Measurements from ENCODE around the gene TMEM207.
A peak's percentile ranks its signal among the peaks of the same experiment; 100 is the strongest.
"Not testable (repeated sequence)": the region's sequence is repeated elsewhere in the genome, so short reads cannot be mapped to it uniquely, and the experiment has no call there.

Gene TMEM207

DNA sequence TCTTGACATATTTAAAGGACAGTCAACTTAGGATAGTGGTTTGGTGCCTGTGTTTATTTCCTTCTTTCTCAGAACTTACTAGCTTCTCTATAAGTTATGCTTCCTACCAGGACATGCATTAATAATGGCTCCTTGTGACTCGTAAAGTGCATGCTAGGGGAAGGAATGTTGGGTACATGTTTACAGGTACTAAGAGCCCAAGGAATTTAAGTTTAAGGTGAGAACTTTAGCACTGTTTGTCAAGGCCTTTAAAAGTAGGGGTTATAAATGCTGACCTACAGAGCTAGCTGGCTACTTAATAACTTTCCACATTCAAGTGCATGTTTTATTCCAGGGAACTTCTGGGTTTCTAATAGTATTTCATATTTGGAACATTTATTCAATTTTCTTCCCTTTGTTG, at the start of gene TMEM207:
TSS of gene TMEM207 (minus strand) at position 101 of the 400 bp plus-strand sequence. CDS start at position 9, 92 bp downstream.
- no peak for DNase-seq

DNA sequence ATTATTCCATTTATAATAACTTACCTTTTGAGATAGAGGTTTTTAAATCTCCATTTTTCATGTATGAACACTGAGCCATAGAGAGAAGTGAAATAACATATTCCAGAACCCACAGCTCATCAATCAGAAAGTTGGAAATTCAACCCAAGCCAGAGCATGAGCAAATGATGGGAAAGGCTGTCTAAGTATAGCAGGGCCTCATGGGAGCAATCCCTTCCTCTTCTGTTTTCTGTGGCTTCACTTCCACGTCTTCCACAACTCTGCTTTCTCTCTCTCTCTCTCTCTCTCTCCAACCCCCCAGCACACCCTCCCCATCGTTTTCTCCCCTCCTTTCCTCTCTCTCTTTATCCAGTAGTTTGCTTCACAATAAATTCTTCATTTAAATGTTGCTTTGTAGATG, 49.4 kb upstream of the TMEM207 start:
- no peak for DNase-seq

DNA sequence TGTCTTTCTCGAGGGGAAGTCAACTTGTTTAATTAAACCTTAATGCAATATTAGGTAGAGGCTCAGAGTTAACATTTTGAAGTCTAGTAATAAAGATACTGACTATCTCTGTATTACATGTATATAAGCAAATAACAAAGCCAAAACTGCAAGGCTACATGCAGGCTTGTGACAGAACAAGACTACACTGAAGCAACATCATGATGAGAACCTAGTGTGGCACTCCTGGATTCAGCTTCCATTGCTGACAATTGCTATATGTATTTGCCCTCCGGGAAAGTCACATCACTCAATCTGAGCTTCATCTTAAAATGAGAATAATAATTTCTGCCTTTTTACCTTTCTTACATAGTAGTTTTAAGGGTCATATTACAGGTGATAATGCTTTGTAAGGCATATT, 48.6 kb upstream of the TMEM207 start:
- no peak for DNase-seq

DNA sequence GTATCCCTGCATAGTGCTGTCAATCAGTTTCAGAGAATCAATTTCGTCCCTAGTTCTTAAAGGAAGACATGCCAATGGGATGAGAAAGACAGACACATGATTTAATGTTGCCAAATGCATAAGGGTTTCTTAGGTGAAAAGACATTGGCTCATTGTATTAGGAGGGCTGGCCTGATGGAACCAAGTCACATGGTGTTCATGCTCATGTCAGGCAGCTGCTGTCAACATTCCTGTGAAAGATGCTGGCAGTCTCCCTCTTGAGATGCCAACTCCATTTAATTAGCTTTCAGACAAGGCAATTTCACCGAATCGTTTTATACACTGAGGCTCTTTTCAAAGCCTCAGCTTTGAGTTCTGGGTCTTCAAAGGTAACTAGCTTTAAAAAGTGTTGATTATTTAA, 48.1 kb upstream of the TMEM207 start:
- peak in 2 of 3 experiments; percentile 7 to 12 for DNase-seq

DNA sequence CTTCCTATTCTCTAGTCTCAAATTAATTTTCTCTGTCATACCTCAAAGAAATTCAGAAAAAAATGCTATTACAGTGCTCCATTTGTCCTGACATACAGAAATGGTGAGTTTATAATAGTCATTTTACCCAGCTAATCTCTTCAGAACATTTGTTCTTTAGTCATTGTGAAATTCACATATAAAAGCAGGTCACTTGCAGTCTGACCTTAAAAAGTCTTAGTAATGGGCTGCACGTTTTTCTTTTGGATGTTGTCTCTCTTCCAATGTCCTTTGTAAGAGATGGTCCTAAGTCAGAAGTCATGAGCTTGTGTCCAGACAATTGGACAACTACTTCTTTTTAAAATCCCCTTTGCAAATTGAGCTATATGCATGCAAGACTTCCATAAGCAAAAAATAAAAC, 47.2 kb upstream of the TMEM207 start:
- DNase-seq: no peak

DNA sequence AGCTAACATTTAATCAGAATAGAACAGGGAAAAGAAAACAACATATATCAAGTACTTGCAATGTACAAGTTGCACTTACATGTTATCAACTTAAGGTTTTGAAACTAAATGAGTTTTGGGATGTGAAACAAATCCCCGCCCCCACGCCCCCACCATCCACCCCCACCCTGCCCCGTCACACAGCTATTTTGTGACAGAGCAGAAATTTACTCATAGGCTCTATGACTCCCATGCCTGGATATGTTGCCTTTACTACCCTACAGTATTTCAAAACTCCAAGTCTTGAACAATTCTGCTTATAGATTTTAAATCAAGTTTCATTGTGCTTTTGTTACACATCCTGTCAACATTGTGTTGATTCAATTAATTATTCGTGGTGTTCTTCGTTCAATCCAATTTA, 46.1 kb upstream of the TMEM207 start:
- no peak for DNase-seq

DNA sequence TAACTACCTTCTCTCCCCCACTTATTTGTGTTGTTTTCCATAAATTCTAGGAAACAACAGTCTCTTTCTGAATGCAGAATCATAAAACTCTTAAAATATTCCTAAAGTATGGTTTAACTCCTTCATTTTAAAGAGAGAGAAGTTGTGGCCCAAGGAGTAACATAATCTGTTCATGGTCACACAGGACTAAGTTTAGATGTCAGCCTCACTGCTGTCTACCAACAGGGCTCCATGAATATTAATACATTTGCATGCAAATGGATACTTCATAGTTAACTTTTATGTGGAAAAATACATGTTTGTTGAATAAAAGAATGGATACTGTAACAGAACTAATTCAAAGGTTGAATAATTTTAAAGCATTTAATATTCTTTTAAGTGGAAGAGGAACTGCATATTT, 45.7 kb upstream of the TMEM207 start:
- DNase-seq: no peak

DNA sequence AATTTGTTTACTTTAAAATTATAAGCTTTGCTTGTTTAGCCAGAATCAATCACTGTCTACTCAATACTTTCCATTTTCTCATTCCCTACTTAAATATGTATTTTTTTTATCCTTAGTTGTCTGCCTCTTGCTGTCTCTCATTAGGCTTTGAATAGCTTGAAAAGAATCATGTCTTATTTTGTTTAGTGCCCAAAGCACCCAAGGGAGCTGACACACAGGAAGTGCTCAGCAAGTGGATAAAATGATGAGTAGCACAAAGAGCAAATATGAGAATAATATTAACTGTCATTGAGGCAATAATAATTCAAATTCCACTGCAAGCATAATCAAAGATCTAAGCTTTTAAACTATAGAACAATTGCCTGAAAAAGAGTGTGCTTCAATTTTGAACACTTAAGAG, 45.2 kb upstream of the TMEM207 start:
- no peak for DNase-seq

DNA sequence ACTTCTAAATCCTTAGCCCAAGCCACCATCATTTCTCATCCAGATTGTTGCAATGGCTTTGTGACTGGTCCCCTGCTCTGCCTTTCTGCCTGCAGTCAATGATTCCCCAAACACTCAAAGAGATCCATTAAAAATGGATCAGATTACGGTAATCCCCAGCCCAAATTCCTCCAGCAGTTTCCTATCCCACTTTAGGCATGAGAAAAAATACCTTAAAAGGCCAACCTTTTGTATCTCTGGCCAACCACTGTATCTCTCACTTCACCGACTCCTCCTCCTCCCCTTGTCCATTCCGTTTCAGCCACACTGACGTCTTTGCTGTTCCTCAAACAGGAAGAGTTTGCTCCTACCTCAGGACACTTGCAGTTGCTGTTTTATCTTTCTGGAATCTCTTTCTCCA, 43.3 kb upstream of the TMEM207 start:
- no peak for DNase-seq

DNA sequence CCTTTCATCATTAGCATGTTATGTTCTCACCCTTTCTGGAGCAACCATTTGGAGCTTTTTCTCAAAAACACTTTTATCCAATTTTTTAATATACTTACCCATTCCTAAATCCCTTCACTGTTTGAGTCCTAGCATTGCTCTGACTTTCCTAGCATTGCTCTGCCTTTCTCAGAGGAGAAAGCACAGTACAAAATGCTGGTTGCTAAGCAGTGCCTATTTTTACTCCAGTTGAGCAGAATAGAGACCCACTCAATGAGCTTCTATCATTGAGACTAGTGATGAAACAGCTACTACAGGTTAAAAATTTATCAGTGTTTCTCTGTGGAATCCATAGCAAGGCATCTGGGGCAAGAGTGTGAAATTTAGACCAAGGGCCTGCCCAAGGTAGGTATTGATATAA, 42.4 kb upstream of the TMEM207 start:
- DNase-seq: no peak

DNA sequence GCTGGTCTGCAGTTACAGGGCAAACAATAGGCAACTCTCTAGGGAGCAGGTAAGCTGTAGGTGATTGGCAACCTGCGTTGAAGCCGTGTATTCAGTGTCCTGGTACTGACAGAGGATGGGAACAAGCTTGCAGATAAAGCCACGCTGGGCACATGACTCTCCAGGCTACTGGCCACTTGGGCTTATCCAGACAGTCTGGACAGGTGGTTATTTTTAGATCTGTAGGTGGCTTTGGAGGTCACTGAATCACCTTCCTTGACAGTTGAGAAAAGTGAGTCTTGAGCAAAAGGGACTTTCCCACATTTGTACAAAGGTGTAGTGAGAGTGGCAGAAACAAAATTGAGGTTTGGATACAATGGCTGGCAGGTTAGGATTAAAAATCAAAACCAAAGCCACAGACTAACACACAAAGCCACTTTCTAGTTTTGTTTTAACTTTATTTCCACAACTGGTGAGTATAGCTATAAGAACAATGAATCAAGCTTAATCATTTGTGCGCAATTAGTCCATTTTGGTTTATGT, 41.9 kb upstream of the TMEM207 start:
- DNase-seq: no peak

DNA sequence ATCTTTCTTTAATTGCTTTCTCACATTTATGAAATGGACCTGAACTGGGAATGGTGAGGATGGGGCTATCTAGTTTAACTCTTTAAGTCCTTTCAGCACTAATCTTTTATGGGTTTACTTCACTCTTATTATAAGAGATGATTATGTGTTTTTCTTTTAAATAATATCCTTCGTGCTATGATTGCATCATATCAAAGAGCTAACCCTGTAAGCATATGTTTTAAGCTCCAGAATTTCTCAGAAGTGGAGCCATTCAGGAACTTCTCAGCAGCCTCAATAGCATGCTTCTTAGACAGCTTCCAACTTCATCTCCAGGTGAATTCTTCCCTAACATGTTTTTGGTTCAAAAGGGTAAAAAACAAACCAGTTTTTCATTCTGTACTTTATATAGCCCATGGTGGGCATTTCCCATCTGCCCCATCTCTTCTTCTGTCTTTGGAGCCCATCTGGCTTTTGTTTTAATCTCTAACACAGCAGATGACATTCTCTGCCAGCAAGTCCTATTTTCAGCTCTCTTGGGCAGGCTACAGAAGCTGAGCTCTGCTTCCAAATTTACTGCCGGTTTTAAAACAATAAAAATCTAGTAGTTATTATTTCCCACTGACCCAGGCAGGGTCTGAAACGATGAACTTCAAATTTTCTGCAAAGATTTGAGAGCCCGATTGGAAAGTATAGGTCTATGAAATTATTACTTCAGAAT, 37.4 kb upstream of the TMEM207 start:
- DNase-seq: no peak

DNA sequence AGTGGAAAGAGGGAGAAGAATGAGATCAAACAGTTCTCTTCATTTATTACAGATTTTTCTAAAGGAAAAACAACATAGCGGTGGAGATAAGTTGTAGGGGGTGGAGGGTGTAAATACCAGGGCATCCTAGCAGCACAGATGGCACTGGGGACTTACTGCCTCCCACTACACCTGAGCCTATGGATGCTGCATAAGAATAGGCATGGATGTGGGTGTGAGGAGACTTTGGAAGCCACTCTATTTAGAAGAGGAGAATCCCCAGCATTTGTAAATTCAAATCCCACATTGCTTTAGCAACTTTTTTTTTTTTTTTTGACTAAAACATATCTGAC, 36.8 kb upstream of the TMEM207 start:
- no peak for DNase-seq

DNA sequence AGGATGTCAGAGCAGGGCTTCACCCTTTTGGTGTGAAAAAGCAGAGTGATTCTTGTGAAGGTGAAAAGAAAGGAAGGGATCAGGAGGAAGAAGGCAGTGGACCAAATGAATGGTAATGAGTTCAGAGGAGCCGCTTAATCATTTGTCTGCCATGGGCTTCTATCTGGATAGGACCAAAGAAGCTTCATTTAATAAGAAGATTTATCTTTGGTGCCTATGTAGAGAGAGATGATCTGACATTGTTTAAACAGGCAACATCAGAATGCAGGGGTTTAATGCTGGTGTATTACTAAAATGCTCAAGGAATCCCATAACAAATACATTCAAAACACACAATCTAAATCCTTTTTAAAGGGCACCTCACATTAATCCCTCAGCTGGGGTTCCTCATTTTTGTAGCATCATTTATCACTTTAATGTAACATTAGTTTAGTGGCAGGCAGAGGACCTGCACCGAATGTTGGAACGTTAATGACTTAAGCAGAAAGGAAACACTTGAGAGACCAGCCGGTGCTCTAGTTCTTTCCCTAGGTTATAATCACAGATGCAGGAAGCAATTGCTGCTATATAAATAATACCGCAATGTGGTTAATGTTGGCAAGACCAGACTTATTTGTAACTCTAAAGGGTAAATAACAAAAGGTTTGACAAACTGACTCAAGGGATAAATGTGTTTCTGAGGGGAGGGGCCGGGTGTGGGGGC, 36.3 kb upstream of the TMEM207 start:
- peak; percentile 12 to 82 (median 39) for DNase-seq

DNA sequence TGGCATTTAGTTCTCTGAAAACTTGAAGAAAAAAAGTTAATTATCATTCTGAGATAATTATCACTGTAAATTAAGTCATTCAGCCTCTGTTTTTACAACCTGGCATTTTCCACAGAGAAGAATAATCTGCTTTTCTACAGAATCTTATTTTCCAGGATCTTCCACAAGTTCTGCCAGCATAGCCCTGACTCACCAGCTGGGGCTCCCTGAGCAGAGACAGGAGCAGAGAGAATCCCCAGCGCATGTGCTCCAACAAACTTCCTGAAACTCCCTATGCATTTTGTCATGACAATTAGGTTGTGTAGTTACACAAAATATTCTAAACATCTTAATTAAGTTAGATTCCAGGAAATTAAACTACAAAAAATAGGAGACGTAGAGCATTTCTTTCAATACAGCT, 32.1 kb upstream of the TMEM207 start:
- no peak for DNase-seq

DNA sequence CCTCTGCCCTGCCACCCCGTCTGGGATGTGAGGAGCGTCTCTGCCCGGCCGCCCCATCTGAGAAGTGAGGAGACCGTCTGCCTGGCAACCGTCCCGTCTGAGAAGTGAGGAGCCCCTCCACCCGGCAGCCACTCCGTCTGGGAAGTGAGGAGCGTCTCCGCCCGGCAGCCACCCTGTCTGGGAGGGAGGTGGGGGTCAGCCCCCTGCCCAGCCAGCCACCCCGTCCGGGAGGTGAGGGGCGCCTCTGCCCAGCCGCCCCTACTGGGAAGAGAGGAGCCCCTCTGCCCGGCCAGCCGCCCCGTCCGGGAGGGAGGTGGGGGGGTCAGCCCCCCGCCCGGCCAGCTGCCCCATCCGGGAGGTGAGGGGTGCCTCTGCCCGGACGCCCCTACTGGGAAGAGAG, 23.6 kb upstream of the TMEM207 start:
- DNase-seq: not testable (repeated sequence)

DNA sequence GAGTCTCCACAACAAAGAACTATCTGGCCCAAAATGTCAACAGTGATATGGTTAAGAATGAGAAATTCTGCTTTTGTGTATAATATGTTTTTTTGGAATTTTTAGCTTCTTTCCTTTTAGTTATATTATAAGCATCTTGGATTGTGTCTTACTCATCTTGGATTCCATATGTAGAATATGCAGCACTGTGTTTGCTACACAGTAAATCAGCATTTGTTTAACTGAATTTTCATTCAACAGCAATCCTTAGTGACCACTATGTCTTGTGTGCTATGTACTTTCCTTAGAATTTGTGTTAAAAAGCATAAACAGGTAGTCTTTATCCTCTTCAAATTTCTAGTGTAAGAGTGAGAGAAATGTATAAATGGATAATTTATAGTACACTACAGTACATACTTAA, 18.2 kb upstream of the TMEM207 start:
- DNase-seq: no peak

DNA sequence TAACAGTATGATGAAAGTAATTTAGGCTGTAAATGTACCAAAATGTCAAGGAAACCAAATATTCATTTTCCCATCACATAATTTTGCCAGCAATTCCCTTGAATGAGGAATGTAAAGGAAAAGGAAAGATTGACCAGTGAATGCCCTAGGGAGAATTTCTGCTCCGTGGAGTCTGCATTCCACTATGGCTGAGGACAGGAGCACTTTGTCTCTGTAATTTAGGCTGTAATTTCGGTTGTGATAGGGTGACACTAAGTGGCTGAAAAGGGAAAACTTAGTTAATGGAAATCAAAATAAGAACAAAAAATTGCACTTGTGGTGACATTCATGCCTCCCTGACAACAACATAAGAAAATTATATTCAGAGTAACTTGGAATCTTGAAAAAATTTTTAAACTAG, 8.3 kb upstream of the TMEM207 start:
- peak in 1 of 3 experiments; percentile 10 for DNase-seq

DNA sequence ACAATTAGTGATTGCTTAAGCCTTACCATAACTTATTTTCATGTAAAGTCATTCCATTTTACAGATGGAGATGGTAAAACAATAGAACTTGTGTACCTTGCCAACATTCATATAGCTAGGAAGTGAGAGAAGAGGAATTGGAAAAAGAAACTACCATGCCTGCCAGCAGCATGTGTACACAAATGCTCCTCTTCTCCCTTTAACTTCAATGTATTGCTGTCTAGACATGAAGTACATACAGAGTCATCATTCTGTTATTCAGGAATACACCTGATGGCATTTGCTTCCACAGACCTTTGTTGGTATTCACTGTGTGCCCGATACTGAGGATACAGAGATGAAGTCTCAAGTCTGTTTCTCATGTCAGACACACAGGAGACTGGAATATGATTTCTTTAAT, 7.1 kb upstream of the TMEM207 start:
- no peak for DNase-seq

DNA sequence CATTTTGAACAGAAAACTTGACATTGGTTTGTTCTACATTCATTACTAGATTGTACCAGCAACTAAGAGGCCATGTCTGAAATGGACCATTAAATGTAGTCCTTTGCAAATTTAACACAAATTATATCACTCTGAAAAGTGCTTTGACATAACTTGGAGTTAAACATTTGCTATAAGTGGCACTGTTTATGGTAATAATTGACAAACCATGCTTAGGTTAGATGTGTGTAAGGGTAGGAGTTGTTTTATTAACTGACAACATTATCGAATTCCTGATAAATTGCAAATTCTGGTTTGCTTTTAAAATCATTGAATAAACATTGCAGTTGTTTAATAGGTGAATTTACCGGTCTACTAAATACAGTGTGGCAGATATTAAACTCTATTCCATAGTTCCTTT, 6.1 kb upstream of the TMEM207 start:
- no peak for DNase-seq

DNA sequence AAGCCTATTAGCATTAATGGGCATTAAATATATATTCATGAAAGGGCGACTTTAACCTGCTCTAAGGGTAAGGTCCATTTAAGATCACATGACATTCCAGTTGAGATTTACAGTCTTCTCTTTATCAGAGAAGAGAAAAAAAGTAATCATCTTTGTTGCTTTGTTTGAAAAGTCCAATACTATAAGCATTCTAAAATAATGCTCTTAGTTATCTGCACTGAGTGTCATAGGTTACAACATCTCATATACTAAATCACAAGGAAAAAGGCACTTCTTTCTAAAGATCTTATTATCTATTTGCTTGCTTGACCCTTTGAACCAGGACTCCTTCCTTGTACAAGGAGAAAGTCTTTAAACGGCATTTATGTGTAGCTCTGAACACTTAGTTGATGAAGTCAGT, 1.4 kb downstream of the TMEM207 start:
- no peak for DNase-seq

DNA sequence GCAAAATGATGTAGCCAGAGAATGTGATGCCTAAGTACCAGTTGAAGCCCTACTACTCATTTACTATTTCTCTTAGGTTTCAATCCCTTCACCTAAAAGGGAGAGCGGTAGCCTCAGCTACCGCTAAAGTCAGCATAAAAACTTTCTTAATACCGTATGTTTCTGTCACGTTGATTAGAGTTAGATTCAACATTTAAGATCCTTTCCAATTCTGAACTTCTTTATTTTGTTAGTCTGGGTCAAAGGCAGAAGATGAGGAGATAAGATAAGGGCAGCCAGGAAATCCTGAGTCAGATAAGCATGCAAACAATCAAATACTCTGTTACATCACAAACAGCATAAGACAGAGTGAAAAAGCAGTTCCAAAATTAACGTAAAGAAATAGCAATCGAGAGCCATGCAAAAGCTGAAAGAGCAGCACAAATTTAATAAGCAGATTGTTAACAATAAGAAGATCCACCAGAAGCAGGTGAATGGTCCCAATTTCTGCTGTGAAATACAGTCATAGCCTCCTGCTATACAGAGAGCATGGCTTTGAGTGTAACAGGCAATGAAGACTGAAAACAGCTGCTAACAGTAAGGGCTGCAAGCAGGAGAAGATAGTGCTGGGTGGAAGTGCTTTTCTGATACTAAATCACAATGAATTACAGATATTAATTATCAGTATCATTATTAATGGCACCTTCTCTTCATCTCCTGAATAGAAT, 3.0 kb downstream of the TMEM207 start:
- no peak for DNase-seq

DNA sequence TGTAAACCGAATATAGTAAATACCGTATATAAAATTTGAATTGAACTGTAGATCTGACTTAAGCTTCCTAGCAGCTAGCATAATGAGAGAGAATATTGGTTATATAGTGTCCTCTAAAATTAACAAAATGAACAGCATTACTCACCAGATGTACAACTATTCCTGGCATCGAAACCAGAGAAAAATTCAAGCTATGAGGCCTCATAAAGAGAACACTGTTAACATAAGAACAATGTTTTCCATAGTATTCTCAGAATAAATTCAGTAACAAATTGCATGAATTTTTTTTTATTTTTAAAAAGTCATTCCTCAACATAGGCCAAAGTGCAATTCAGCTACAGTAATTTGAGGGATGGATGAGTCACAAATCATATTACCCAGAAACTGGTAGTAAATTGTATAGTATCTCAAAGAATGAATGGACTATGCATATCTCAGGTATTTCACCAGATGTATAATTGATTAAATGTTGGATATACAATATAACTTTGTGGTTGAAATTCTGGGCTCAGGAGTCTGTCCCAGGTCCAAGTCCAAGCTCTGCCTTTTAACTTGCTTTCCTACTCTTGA, 5.0 kb downstream of the TMEM207 start:
- no peak for DNase-seq

DNA sequence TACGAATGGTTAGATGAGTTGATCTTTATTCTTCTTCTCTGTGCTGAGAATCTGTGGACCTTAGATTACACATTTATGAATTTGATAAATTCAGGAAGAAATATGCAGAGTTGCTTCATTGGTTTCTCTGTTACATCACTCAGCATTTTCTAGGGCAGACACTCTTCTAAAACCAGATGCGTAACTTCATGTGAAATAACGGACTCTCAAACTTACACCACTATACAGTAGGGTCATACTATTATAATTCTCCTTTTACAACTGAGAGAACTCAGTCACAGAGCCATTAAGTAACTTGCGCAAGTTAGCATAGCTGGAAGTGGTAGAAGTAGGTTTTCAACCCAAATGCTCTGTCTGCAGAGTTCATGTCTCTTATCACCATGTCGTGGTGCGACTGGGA, 5.7 kb downstream of the TMEM207 start:
- no peak for DNase-seq

Data from NCI-H1417 (cell line).